Peyer's patch (tissue), 4 donors: ENCODE data around the gene RBMS1.

Experiments
- CTCF ChIP-seq, 6 experiments: fragments of 450-650 bp in 4 of 6; fragments of 200-600 bp in 2 of 6; sonication (generic) in 1 of 6; IDR thresholded peaks; one replicate each; pipeline ENCODE4 v1.5.1; 2017 to 2019; ENCODE audit warnings: antibody characterized with exemption in 6 of 6, mild to moderate bottlenecking in 3 of 6, moderate library complexity in 1 of 6
- POLR2A ChIP-seq, 2 donors: fragments of 450-650 bp; IDR thresholded peaks; one replicate each; pipeline ENCODE4 v1.5.1; 2017; ENCODE audit warnings: antibody characterized with exemption in 2 of 2, mild to moderate bottlenecking in 2 of 2, moderate library complexity in 2 of 2

- TF ChIP-seq CTCF (IDR thresholded peaks at IDR 0.05) (no peak), POLR2A (IDR thresholded peaks at IDR 0.05) (no peak)
Observed at GRCh38 chr2:160428405-160428763, 65.2 kb downstream of the RBMS1 start.
